Subcutaneous abdominal adipose tissue (tissue), 5 donors: Measurements from ENCODE around the gene MST1.

Experiments used
- H3K27ac ChIP-seq: one replicate; pipeline ENCODE4 v1.7.0; 2013; ENCODE audit warnings: low read depth, mild to moderate bottlenecking, inconsistent platforms, low read length, moderate library complexity
- H3K27me3 ChIP-seq, 5 donors: one replicate each; pipeline ENCODE4 v1.7.0; 2013; ENCODE audit warnings: low read length in 5 of 5, inconsistent platforms in 1 of 5; ENCODE audit not compliant: control insufficient read depth in 5 of 5, insufficient read depth in 4 of 5
- H3K36me3 ChIP-seq, 5 donors: one replicate each; pipeline ENCODE4 v1.7.0; 2013; ENCODE audit warnings: low read length in 5 of 5; ENCODE audit not compliant: control insufficient read depth in 5 of 5, insufficient read depth in 5 of 5
- H3K4me1 ChIP-seq, 5 donors: one replicate each; pipeline ENCODE4 v1.7.0; 2013; ENCODE audit warnings: low read length in 5 of 5, mild to moderate bottlenecking in 3 of 5, moderate library complexity in 1 of 5; ENCODE audit not compliant: control insufficient read depth in 5 of 5, insufficient read depth in 5 of 5
- H3K4me3 ChIP-seq, 5 donors: one replicate each; pipeline ENCODE4 v1.7.0; 2013; ENCODE audit warnings: low read length in 5 of 5, low read depth in 1 of 5
- H3K9ac ChIP-seq, 5 donors: one replicate each; pipeline ENCODE4 v1.7.0; 2013; ENCODE audit warnings: low read length in 5 of 5, mild to moderate bottlenecking in 4 of 5, moderate library complexity in 3 of 5
- H3K9me3 ChIP-seq, 5 donors: one replicate each; pipeline ENCODE4 v1.7.0; 2013; ENCODE audit warnings: low read length in 5 of 5; ENCODE audit not compliant: control insufficient read depth in 5 of 5
- donor health status: healthy.
- donor health status: healthy.
- donor health status: healthy.
- donor health status: healthy.
- donor health status: healthy.

Gene MST1

GRCh38 chr3:49661281-49661680 lies 28.0 kb downstream of the MST1 start:
- Histone ChIP-seq H3K27me3 (peaks cover 3 to 23% (median 15%) of the 10 kb centered on the region in 5 donors), H3K4me1 (peaks cover 0 to 5% (median 0%) of the 10 kb centered on the region in 5 donors), H3K9ac (no peak overlapping the region), H3K27ac (no peak overlapping the region), H3K9me3 (no peaks in the 10 kb centered on the region), H3K4me3 (no peak overlapping the region), H3K36me3 (no peaks in the 10 kb centered on the region)

DNA sequence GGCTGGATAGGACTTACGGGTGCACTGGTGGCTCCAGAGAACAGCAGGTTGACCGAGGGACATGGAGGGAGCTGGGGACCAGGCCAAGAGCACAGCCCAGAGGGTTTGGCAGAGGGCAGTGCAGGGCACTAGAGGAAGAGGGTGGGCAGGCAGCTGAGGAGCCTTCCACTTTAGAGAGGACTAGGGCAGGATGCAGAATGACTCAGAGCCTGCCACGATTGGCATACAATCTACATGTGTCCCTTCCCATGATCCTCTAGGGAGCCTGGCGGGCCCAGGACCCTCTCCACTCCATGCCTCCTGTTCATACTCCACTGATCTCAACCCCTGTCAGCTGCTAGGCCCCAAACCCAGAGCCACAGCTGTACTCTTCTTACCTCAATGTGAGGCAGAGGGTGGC lies 29.5 kb downstream of the MST1 start:
- no peak overlapping the region for H3K4me3 ChIP-seq
- no peaks in the 10 kb centered on the region for H3K36me3 ChIP-seq
- H3K27ac ChIP-seq: no peak overlapping the region
- no peak overlapping the region for H3K9ac ChIP-seq
- H3K4me1 ChIP-seq: peaks cover 0 to 5% (median 0%) of the 10 kb centered on the region in 5 donors
- no peaks in the 10 kb centered on the region for H3K9me3 ChIP-seq
- H3K27me3 ChIP-seq: peaks cover 0 to 20% (median 11%) of the 10 kb centered on the region in 5 donors

DNA sequence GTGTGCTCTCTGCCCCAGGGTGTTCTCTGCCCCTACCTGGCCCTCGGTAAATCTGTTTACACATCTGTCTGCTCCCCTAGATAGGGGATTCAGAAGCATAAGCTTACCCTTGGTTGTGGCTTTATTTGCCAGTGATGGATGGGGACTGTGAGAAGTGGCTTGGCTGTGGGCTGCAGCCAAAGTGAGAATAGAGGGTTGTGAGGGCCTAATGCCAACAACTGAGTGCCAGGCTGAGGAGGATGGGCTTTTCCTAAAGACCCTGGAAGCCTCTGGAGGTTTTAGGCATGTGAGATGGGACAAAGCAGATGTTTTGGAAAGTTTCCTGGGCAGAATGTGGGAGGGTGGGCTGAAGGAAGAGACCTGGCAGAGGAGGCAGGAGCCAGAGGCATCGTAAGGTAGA lies 30.6 kb downstream of the MST1 start:
- peak overlapping the region in 1 of 5 donors; percentile 2 for H3K9ac ChIP-seq
- peaks cover 0 to 20% (median 11%) of the 10 kb centered on the region in 5 donors for H3K27me3 ChIP-seq
- no peak overlapping the region for H3K4me3 ChIP-seq
- no peaks in the 10 kb centered on the region for H3K9me3 ChIP-seq
- no peaks in the 10 kb centered on the region for H3K36me3 ChIP-seq
- H3K4me1 ChIP-seq: peaks cover 0 to 5% (median 0%) of the 10 kb centered on the region in 5 donors
- H3K27ac ChIP-seq: no peak overlapping the region

GRCh38 chr3:49657208-49657915 lies 31.9 kb downstream of the MST1 start:
- Histone ChIP-seq H3K4me3 (no peak overlapping the region), H3K36me3 (no peaks in the 10 kb centered on the region), H3K27ac (no peak overlapping the region), H3K9me3 (no peaks in the 10 kb centered on the region), H3K9ac (no peak overlapping the region), H3K4me1 (peaks cover 0 to 5% (median 0%) of the 10 kb centered on the region in 5 donors), H3K27me3 (peaks cover 0 to 20% (median 11%) of the 10 kb centered on the region in 5 donors)

- H3K9me3 ChIP-seq: no peaks in the 10 kb centered on the region
- H3K36me3 ChIP-seq: no peaks in the 10 kb centered on the region
- H3K4me3 ChIP-seq: no peak overlapping the region
- H3K27me3 ChIP-seq: peaks cover 0 to 17% (median 8%) of the 10 kb centered on the region in 5 donors
- no peak overlapping the region for H3K9ac ChIP-seq
- no peak overlapping the region for H3K27ac ChIP-seq
- peaks cover 0 to 5% (median 0%) of the 10 kb centered on the region in 5 donors for H3K4me1 ChIP-seq
Measured at GRCh38 chr3:49656541-49657112, 32.6 kb downstream of the MST1 start.

GRCh38 chr3:49655731-49656285 lies 33.5 kb downstream of the MST1 start:
- Histone ChIP-seq H3K4me1 (peaks cover 0 to 5% (median 0%) of the 10 kb centered on the region in 5 donors), H3K36me3 (no peaks in the 10 kb centered on the region), H3K27me3 (peaks cover 0 to 13% (median 8%) of the 10 kb centered on the region in 5 donors), H3K27ac (no peak overlapping the region), H3K9me3 (no peaks in the 10 kb centered on the region), H3K9ac (no peak overlapping the region), H3K4me3 (no peak overlapping the region)

DNA sequence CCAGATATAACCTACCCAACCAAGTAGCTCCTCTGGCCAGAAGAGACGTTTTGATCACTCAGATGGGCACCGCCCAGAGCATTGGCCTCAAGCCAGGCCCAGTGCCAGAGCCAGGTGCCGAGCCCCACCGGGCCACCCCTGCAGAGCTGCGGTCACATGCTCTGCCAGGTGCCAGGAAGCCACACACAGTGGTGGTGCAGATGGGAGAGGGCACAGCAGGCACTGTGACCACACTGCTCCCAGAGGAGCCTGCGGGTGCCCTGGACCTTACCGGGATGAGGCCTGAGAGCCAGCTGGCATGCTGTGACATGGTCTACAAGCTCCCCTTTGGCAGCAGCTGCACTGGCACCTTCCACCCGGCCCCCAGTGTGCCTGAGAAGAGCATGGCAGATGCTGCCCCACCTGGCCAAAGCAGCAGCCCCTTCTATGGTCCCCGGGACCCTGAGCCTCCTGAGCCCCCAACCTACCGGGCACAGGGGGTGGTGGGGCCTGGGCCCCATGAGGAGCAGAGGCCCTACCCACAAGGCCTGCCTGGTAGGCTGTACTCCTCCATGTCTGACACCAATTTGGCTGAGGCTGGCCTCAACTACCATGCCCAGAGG lies 34.2 kb downstream of the MST1 start:
- H3K9ac ChIP-seq: no peak overlapping the region
- peaks cover 0 to 5% (median 0%) of the 10 kb centered on the region in 5 donors for H3K4me1 ChIP-seq
- no peaks in the 10 kb centered on the region for H3K36me3 ChIP-seq
- H3K27me3 ChIP-seq: peaks cover 0 to 13% (median 8%) of the 10 kb centered on the region in 5 donors
- H3K27ac ChIP-seq: no peak overlapping the region
- no peaks in the 10 kb centered on the region for H3K9me3 ChIP-seq
- no peak overlapping the region for H3K4me3 ChIP-seq

DNA sequence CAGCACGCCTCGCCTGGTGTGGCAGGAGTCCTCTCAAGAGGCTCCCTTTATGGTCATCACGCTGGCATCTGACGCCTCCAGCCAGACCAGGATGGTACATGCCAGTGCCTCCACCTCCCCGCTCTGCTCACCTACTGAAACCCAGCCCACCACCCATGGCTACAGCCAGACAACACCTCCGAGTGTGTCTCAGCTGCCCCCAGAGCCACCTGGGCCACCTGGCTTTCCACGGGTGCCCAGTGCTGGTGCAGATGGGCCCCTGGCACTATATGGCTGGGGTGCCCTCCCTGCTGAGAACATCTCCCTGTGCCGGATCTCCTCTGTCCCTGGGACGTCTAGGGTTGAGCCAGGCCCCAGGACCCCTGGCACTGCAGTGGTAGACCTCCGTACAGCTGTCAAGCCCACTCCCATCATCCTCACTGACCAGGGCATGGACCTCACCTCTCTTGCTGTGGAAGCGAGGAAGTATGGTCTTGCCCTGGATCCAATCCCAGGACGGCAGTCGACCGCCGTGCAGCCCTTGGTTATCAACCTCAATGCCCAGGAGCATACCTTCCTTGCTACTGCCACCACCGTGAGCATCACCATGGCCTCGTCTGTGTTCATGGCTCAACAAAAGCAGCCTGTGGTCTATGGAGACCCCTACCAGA lies 35.0 kb downstream of the MST1 start:
- H3K36me3 ChIP-seq: no peaks in the 10 kb centered on the region
- H3K9me3 ChIP-seq: no peaks in the 10 kb centered on the region
- no peak overlapping the region for H3K4me3 ChIP-seq
- H3K9ac ChIP-seq: no peak overlapping the region
- peaks cover 0 to 13% (median 8%) of the 10 kb centered on the region in 5 donors for H3K27me3 ChIP-seq
- H3K27ac ChIP-seq: no peak overlapping the region
- H3K4me1 ChIP-seq: peaks cover 0 to 5% (median 0%) of the 10 kb centered on the region in 5 donors

GRCh38 chr3:49653621-49654020 lies 35.7 kb downstream of the MST1 start:
- no peak overlapping the region for H3K4me3 ChIP-seq

More at GRCh38 chr3:49653621-49654020, 35.7 kb downstream of the MST1 start:
- no peaks in the 10 kb centered on the region for H3K9me3 ChIP-seq
- peaks cover 0 to 13% (median 8%) of the 10 kb centered on the region in 5 donors for H3K27me3 ChIP-seq
- H3K36me3 ChIP-seq: no peaks in the 10 kb centered on the region
- H3K27ac ChIP-seq: no peak overlapping the region
- H3K9ac ChIP-seq: no peak overlapping the region
- peaks cover 0 to 5% (median 0%) of the 10 kb centered on the region in 5 donors for H3K4me1 ChIP-seq
